HCT116 (cell line): ENCODE results near the gene DOK5. TPM values are rescaled to one million over a fixed set of nuclear protein-coding genes. Genes with fewer than 3 reads are reported as not detected.

ENCODE experiments used
- ATAC-seq: fragments of 200-7000 bp; cut with Tn5 transposase; 2 replicates; pipeline ENCODE4 v1.9.1; 2020; ENCODE audit warnings: mild to moderate bottlenecking, moderate library complexity
- BruUV-seq: library from RNA; stranded (reverse); fragments of 400-500 nt; replicated peaks from 2 replicates; lab custom pipeline; 2021; lab: Mats Ljungman, UMichigan
- CTCF ChIA-PET: fragments of 300-600 bp; sonication (Branson Sonifier 250); formaldehyde crosslinking; loops from one replicate; lab custom pipeline; 2021; ENCODE audit warnings: antibody characterized with exemption; lab: Charles Lee
- POLR2A ChIA-PET: fragments of 300-600, 350-600 bp; sonication (Branson Sonifier 250); formaldehyde crosslinking; loops from one replicate; lab custom pipeline; 2021; ENCODE audit warnings: antibody characterized with exemption; lab: Charles Lee
- RAD21 ChIA-PET, 2 experiments: fragments of 300-600 bp; sonication (Branson Sonifier 250); formaldehyde crosslinking; loops; one replicate each; lab custom pipeline; 2023; ENCODE audit warnings: low total read pairs in 2 of 2; ENCODE audit not compliant: uncharacterized antibody in 2 of 2, unreplicated experiment in 2 of 2, low non-redundant PET in 1 of 2; lab: Charles Lee
- DNase-seq: peaks from one replicate; pipeline ENCODE4 v3.0.0-alpha.2; 2010; ENCODE audit warnings: low read depth, low spot score
- H2AFZ ChIP-seq: fragments of 200-600 bp; shearing (Covaris generic), sonication (generic); 2 replicates; pipeline ENCODE4 v1.6.1; 2017; ENCODE audit warnings: low read depth, mixed run types, mixed read lengths, antibody characterized with exemption, low read length; ENCODE audit not compliant: poor library complexity, severe bottlenecking
- H3K27ac ChIP-seq: 2 replicates; pipeline ENCODE4 v1.5.1; 2012; ENCODE audit warnings: low read depth, low read length
- H3K27me3 ChIP-seq: fragments of 200-600 bp; sonication (generic); 2 replicates; pipeline ENCODE4 v1.6.1; 2016; ENCODE audit warnings: mixed run types, low read length, mixed read lengths; ENCODE audit not compliant: insufficient read depth
- H3K36me3 ChIP-seq, 2 experiments: fragments of 200-500 bp in 1 of 2; fragments of 200-600 bp in 1 of 2; sonication (Bioruptor generic) in 1 of 2; sonication (generic) in 1 of 2; 2 replicates each; pipeline versions ENCODE4 v1.5.1 to v1.6.1; 2014 to 2016; ENCODE audit warnings: low read length in 2 of 2, inconsistent platforms in 1 of 2, mixed read lengths in 1 of 2, mixed run types in 1 of 2; ENCODE audit not compliant: insufficient read depth in 2 of 2, control insufficient read depth in 1 of 2
- H3K4me1 ChIP-seq, 2 experiments: fragments of 200-600 bp in 1 of 2; sonication (generic) in 1 of 2; 2 replicates each; pipeline versions ENCODE4 v1.5.1 to v1.6.1; 2012 to 2017; ENCODE audit warnings: low read length in 2 of 2, inconsistent platforms in 1 of 2, mild to moderate bottlenecking in 1 of 2, mixed read lengths in 1 of 2, mixed run types in 1 of 2, moderate library complexity in 1 of 2; ENCODE audit not compliant: insufficient read depth in 2 of 2, control insufficient read depth in 1 of 2
- H3K4me2 ChIP-seq: fragments of 200-600 bp; sonication (generic); 2 replicates; pipeline ENCODE4 v1.6.1; 2017; ENCODE audit warnings: mixed run types, low read length, mixed read lengths
- H3K4me3 ChIP-seq, 2 experiments: fragments of 200-600 bp in 1 of 2; sonication (generic) in 1 of 2; replicated peaks in 1 of 2; 2 replicates each; pipeline ENCODE4 v1.5.1; 2011 to 2016; ENCODE audit warnings: low read length in 2 of 2, control low read depth in 1 of 2, low read depth in 1 of 2, mild to moderate bottlenecking in 1 of 2, mixed read lengths in 1 of 2, mixed run types in 1 of 2
- H3K79me2 ChIP-seq: fragments of 200-600 bp; sonication (generic); 2 replicates; pipeline ENCODE4 v1.6.1; 2017; ENCODE audit warnings: mild to moderate bottlenecking, mixed run types, low read length, moderate library complexity, mixed read lengths; ENCODE audit not compliant: insufficient read depth
- H3K9ac ChIP-seq: fragments of 200-600 bp; sonication (generic); 2 replicates; pipeline ENCODE4 v1.6.1; 2016; ENCODE audit warnings: low read length, mixed read lengths
- H3K9me2 ChIP-seq: fragments of 200-600 bp; sonication (generic), shearing (Covaris generic); 2 replicates; pipeline ENCODE4 v1.6.1; 2017; ENCODE audit warnings: mixed run types, mild to moderate bottlenecking, moderate library complexity; ENCODE audit not compliant: insufficient read depth
- H3K9me3 ChIP-seq, 2 experiments: fragments of 200-500 bp in 1 of 2; fragments of 200-600 bp in 1 of 2; sonication (Bioruptor generic) in 1 of 2; sonication (generic) in 1 of 2; 2 replicates each; pipeline ENCODE4 v1.6.1; 2014 to 2017; ENCODE audit warnings: low read length in 2 of 2, mixed read lengths in 2 of 2, inconsistent platforms in 1 of 2, low read depth in 1 of 2, mild to moderate bottlenecking in 1 of 2, mixed run types in 1 of 2, moderate library complexity in 1 of 2; ENCODE audit not compliant: control insufficient read depth in 1 of 2, insufficient read depth in 1 of 2
- H4K20me1 ChIP-seq: fragments of 200-600 bp; sonication (generic), shearing (Covaris generic); 2 replicates; pipeline ENCODE4 v1.6.1; 2017; ENCODE audit warnings: mixed run types, mild to moderate bottlenecking, moderate library complexity; ENCODE audit not compliant: insufficient read depth
- POLR2A ChIP-seq: IDR thresholded peaks from 2 replicates; pipeline ENCODE4 v1.7.0; 2011; ENCODE audit warnings: borderline replicate concordance; ENCODE audit not compliant: insufficient read depth, insufficient read length; ENCODE audit errors: extremely low read depth
- RAD21 ChIP-seq: IDR thresholded peaks from 2 replicates; pipeline ENCODE4 v1.6.1; 2012; ENCODE audit warnings: low read depth, mild to moderate bottlenecking
- intact Hi-C: fragments of 100-400 bp; cut with micrococcal nuclease; formaldehyde crosslinking; loops from 2 replicates; pipeline ENCODE4 v1.10.0; 2022
- total RNA-seq: library from RNA; stranded (reverse); gene quantifications from one replicate; pipeline ENCODE4 v1.2.1, GENCODE V29; 2021; ENCODE audit not compliant: unreplicated experiment
- TF ChIP-seq, protein P1 (sequence below), 3 experiments: fragments of 200-600 bp in 1 of 3; sonication (generic) in 1 of 3; IDR thresholded peaks in 2 of 3; conservative IDR thresholded peaks in 1 of 3; 2 replicates each; pipeline ENCODE4 v1.5.1; 2012 to 2017; ENCODE audit warnings: low read depth in 2 of 3, low read length in 2 of 3, antibody characterized with exemption in 1 of 3, borderline replicate concordance in 1 of 3, control low read depth in 1 of 3, mild to moderate bottlenecking in 1 of 3, mixed read lengths in 1 of 3, mixed run types in 1 of 3, moderate library complexity in 1 of 3; ENCODE audit not compliant: insufficient read depth in 1 of 3

DOK5 gene
- total RNA-seq, 1 experiment from 2014 or later: not detected

DNA sequence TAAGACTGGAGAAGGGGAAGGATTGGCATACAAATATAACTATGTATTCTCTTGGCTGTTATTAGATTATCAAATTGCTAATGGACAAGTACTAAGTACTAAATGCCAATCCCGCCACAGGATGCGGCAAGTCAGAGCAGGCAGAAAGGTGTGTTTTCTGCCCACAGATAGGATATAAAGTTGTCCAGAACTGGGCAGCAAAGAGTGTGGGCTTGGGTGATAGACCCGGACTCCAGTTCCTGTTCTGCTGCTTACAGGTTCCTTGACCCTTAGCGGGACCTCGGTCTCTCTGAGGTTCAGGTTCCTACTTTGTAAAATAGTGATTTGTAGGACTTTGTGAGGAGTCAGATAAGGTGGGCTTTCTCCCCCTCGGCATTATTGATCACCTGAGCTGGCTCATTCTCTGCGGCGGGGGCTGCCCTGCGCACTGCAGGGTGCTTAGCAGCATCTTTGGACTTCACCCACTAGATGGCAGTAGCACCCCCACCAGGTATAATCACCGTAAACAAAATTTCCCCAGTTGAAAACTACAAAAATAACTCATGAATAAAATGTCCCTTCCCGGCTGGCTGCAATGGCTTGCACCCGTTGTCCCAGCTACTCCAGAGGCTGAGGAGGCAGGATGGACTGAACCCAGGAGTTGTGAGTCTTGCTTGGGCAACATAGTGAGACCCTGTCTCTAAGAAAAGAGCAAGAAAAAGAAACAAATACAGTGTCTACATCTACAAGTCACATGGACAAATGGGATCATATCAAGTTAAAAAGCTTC is 193.1 kb downstream of the DOK5 start:
- BruUV-seq: no TSS peak

More for the DNA sequence above, 193.1 kb downstream of the DOK5 start:
- Histone ChIP-seq H3K9ac (no peak overlapping the region), H3K79me2 (no peaks in the 10 kb centered on the region), H3K9me2 (no peaks in the 10 kb centered on the region), H3K4me2 (peak overlapping the region; percentile 56), H4K20me1 (no peaks in the 10 kb centered on the region), H3K27ac (no peak overlapping the region), H3K4me3 (peak overlapping the region in 1 of 2 experiments; percentile 24; a peak in 2 of 4 replicates), H3K36me3 (no peaks in the 10 kb centered on the region), H3K27me3 (0 out of 2 replicates have a peak, but pooled peaks cover 4% of the 10 kb centered on the region), H3K9me3 (no peaks in the 10 kb centered on the region), H2AFZ (peak overlapping the region; percentile 86), H3K4me1 (peaks cover 0 to 7% of the 10 kb centered on the region in 2 experiments; a peak in 1 of 4 replicates)
- ATAC-seq (peak; percentile 95), DNase-seq (no peak)
- intact Hi-C loops: loop anchor here (5.0 kb wide), 1 partner anchor 1579 kb away; the partner anchor contains the start of gene MC3R
- CTCF ChIA-PET: interaction anchor here (0.7 to 1.9 kb wide), 6 partner anchors 8 to 565 kb away, joined by 3 to 8 read pairs (median 4); no protein-coding TSS in a partner anchor
- RAD21 ChIA-PET: no interaction called here
- no peak for TF ChIP-seq POLR2A
- peak; percentile 41; the same call in 1 of the 2 replicates for TF ChIP-seq RAD21
- TF ChIP-seq, protein P1, sequence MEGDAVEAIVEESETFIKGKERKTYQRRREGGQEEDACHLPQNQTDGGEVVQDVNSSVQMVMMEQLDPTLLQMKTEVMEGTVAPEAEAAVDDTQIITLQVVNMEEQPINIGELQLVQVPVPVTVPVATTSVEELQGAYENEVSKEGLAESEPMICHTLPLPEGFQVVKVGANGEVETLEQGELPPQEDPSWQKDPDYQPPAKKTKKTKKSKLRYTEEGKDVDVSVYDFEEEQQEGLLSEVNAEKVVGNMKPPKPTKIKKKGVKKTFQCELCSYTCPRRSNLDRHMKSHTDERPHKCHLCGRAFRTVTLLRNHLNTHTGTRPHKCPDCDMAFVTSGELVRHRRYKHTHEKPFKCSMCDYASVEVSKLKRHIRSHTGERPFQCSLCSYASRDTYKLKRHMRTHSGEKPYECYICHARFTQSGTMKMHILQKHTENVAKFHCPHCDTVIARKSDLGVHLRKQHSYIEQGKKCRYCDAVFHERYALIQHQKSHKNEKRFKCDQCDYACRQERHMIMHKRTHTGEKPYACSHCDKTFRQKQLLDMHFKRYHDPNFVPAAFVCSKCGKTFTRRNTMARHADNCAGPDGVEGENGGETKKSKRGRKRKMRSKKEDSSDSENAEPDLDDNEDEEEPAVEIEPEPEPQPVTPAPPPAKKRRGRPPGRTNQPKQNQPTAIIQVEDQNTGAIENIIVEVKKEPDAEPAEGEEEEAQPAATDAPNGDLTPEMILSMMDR (IDR thresholded peaks at IDR 0.05 in 2 of 3, conservative IDR thresholded peaks at IDR 0.05 in 1 of 3; ENCODE audit: borderline replicate concordance in 1 of 3, insufficient read depth in 1 of 3, low read depth in 2 of 3, low read length in 2 of 3): peak; percentile 21 to 84 (median 80); a peak in 4 of 6 replicates
- POLR2A ChIA-PET: no interaction called here
